OCI-LY3 (cell line): ENCODE data around the gene MRPS27.

Experiments used
- H2AFZ ChIP-seq: fragments of 200-600, 300-600 bp; shearing (Covaris generic); 2 replicates; pipeline ENCODE4 v1.6.0; 2014; ENCODE audit warnings: antibody characterized with exemption, low read depth, low read length
- H3K27ac ChIP-seq: fragments of 200-600, 300-600 bp; sonication (generic); 2 replicates; pipeline ENCODE4 v1.5.1; 2014; ENCODE audit warnings: mild to moderate bottlenecking, low read length, moderate library complexity, mixed read lengths
- H3K27me3 ChIP-seq: fragments of 200-600, 300-600 bp; sonication (generic); 2 replicates; pipeline ENCODE4 v1.6.1; 2014; ENCODE audit warnings: low read depth, low read length, mixed read lengths
- H3K36me3 ChIP-seq: fragments of 200-600, 300-600 bp; sonication (generic); replicated peaks from 2 replicates; pipeline ENCODE3; 2014; ENCODE audit warnings: low read depth, low read length, mixed read lengths
- H3K4me1 ChIP-seq: fragments of 300-600, 200-600 bp; sonication (generic); 2 replicates; pipeline ENCODE4 v1.6.1; 2014; ENCODE audit warnings: low read length, mixed read lengths
- H3K4me2 ChIP-seq: fragments of 200-600, 300-600 bp; sonication (generic); 2 replicates; pipeline ENCODE4 v1.6.1; 2014; ENCODE audit warnings: low read length, mixed read lengths
- H3K4me3 ChIP-seq: fragments of 300-600, 200-600 bp; sonication (generic); 2 replicates; pipeline ENCODE4 v1.5.1; 2014; ENCODE audit warnings: antibody characterized with exemption, mild to moderate bottlenecking, low read length, moderate library complexity
- H3K79me2 ChIP-seq: fragments of 300-600, 200-600 bp; shearing (Covaris generic); 2 replicates; pipeline ENCODE4 v1.6.1; 2014; ENCODE audit warnings: mild to moderate bottlenecking, low read length, mixed read lengths
- H3K9ac ChIP-seq: fragments of 300-600, 200-600 bp; shearing (Covaris generic); 2 replicates; pipeline ENCODE4 v1.6.0; 2014; ENCODE audit warnings: mild to moderate bottlenecking, low read length, moderate library complexity
- H3K9me3 ChIP-seq: fragments of 200-600, 300-600 bp; shearing (Covaris generic); 2 replicates; pipeline ENCODE4 v1.6.1; 2014; ENCODE audit warnings: low read length, mixed read lengths; ENCODE audit not compliant: insufficient read depth
- H4K20me1 ChIP-seq: fragments of 200-600, 300-600 bp; sonication (generic); 2 replicates; pipeline ENCODE4 v1.6.1; 2016; ENCODE audit warnings: low read length, mixed read lengths; ENCODE audit not compliant: insufficient read depth
- EZH2phosphoT487 ChIP-seq: fragments of 200-600 bp; shearing (Covaris generic); IDR thresholded peaks from 2 replicates; pipeline ENCODE4 v1.6.1; 2018; ENCODE audit warnings: antibody characterized with exemption, mixed run types, low read depth
- TF ChIP-seq, protein P1 (sequence below): fragments of 200-600, 300-600 bp; sonication (generic); IDR thresholded peaks from 2 replicates; pipeline ENCODE4 v1.5.1; 2014; ENCODE audit warnings: antibody characterized with exemption, low read length, low read depth

Gene MRPS27

GRCh38 chr5:72346398-72346797, 26.4 kb upstream of the MRPS27 start:
- Histone ChIP-seq H3K27me3 (no peaks in the 10 kb centered on the region), H4K20me1 (no peaks in the 10 kb centered on the region), H3K4me2 (no peak overlapping the region), H2AFZ (no peak overlapping the region), H3K4me1 (peaks cover 8% of the 10 kb centered on the region), H3K9me3 (no peaks in the 10 kb centered on the region), H3K27ac (no peak overlapping the region), H3K79me2 (no peaks in the 10 kb centered on the region), H3K36me3 (peaks cover 11% of the 10 kb centered on the region), H3K4me3 (no peak overlapping the region), H3K9ac (no peak overlapping the region)
- TF ChIP-seq EZH2phosphoT487, result no peak
- TF ChIP-seq, protein P1, sequence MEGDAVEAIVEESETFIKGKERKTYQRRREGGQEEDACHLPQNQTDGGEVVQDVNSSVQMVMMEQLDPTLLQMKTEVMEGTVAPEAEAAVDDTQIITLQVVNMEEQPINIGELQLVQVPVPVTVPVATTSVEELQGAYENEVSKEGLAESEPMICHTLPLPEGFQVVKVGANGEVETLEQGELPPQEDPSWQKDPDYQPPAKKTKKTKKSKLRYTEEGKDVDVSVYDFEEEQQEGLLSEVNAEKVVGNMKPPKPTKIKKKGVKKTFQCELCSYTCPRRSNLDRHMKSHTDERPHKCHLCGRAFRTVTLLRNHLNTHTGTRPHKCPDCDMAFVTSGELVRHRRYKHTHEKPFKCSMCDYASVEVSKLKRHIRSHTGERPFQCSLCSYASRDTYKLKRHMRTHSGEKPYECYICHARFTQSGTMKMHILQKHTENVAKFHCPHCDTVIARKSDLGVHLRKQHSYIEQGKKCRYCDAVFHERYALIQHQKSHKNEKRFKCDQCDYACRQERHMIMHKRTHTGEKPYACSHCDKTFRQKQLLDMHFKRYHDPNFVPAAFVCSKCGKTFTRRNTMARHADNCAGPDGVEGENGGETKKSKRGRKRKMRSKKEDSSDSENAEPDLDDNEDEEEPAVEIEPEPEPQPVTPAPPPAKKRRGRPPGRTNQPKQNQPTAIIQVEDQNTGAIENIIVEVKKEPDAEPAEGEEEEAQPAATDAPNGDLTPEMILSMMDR, result no peak

DNA sequence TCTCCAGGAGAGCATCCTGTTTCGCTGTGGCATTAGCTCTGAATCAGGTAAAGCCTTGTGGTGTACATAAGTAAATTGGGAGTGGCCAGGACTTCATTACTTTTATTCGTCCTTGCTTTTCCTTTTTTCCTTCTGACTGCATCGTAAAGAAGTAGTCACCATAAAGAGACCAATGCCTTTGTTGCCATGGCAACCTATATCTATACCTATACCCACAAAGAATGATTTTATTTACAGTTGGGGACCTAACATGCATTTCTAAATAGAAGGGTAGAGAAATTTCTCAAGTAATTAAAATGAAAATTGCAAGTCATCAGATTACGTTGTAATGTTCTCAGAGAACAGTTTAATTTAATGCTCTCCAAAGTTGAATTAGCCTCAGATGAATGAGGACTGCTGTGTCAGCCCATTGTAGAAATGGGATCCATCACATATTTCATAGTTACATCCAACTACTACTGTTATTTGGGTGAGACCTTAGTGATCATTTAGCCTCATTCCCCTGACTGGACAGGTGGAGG, 18.7 kb upstream of the MRPS27 start:
- H3K27ac ChIP-seq, result no peak overlapping the region
- H3K27me3 ChIP-seq, result no peaks in the 10 kb centered on the region
- H2AFZ ChIP-seq, result no peak overlapping the region
- H3K9ac ChIP-seq, result no peak overlapping the region
- no peak overlapping the region for H3K4me2 ChIP-seq
- no peak overlapping the region for H3K4me3 ChIP-seq
- H3K4me1 ChIP-seq, result no peaks in the 10 kb centered on the region
- peaks cover 9% of the 10 kb centered on the region for H3K36me3 ChIP-seq
- H4K20me1 ChIP-seq, result no peaks in the 10 kb centered on the region
- H3K9me3 ChIP-seq, result no peaks in the 10 kb centered on the region
- TF ChIP-seq, protein P1, result no peak
- TF ChIP-seq EZH2phosphoT487, result no peak
- no peaks in the 10 kb centered on the region for H3K79me2 ChIP-seq

- no peak overlapping the region for H3K4me3 ChIP-seq
- H4K20me1 ChIP-seq, result no peaks in the 10 kb centered on the region
- H3K9me3 ChIP-seq, result no peaks in the 10 kb centered on the region
- H3K79me2 ChIP-seq, result no peaks in the 10 kb centered on the region
- H3K27ac ChIP-seq, result no peak overlapping the region
- TF ChIP-seq, protein P1, result no peak
- no peak for TF ChIP-seq EZH2phosphoT487
- no peaks in the 10 kb centered on the region for H3K27me3 ChIP-seq
- H2AFZ ChIP-seq, result no peak overlapping the region
- no peak overlapping the region for H3K9ac ChIP-seq
- H3K36me3 ChIP-seq, result peaks cover 8% of the 10 kb centered on the region
- H3K4me1 ChIP-seq, result no peaks in the 10 kb centered on the region
- H3K4me2 ChIP-seq, result no peak overlapping the region
Observed at GRCh38 chr5:72337159-72337558, 17.1 kb upstream of the MRPS27 start.

DNA sequence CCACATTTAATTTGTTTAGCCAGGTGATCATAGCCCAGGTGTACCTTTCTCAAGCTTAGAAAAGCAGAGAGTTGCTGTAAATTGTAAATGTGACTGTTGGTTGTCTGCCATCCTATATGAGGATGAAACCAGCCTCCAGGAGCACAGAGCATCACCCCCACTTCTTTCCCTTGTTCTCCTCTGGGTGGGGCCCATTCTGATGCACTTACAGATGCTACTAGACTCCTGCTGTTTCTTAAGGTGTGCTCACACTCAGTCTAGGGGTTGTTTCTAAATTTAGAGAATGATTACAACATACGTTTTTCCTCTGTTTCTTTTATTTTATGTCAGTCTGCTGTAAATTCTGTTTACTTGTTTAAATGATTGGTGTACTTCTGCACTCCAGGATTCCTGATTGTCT, 10.7 kb upstream of the MRPS27 start:
- H3K9me3 ChIP-seq, result no peaks in the 10 kb centered on the region
- H3K27ac ChIP-seq, result no peak overlapping the region
- H2AFZ ChIP-seq, result no peak overlapping the region
- no peak overlapping the region for H3K4me3 ChIP-seq
- H3K79me2 ChIP-seq, result no peaks in the 10 kb centered on the region
- peaks cover 25% of the 10 kb centered on the region for H3K36me3 ChIP-seq
- H3K27me3 ChIP-seq, result no peaks in the 10 kb centered on the region
- H4K20me1 ChIP-seq, result no peaks in the 10 kb centered on the region
- H3K4me2 ChIP-seq, result no peak overlapping the region
- H3K9ac ChIP-seq, result no peak overlapping the region
- H3K4me1 ChIP-seq, result no peaks in the 10 kb centered on the region
- TF ChIP-seq, protein P1, result no peak
- no peak for TF ChIP-seq EZH2phosphoT487
